NCI-H748 treated with DMSO at 0.1 percent for 48 hours (cell line): ENCODE results near the gene FUT7.
"Not testable (repeated sequence)": the region's sequence is repeated elsewhere in the genome, so short reads cannot be mapped to it uniquely, and the experiment has no call there.

Experiments
- DNase-seq: peaks from one replicate; lab custom pipeline; 2025; lab: John Stamatoyannopoulos, UW

FUT7 gene

GRCh38 chr9:137033481-137033880, 1.6 kb upstream of the FUT7 start:
- DNase-seq, result not testable (repeated sequence)

GRCh38 chr9:137032858-137033257, 970 bp upstream of the FUT7 start:
- DNase-seq, result no peak

DNA sequence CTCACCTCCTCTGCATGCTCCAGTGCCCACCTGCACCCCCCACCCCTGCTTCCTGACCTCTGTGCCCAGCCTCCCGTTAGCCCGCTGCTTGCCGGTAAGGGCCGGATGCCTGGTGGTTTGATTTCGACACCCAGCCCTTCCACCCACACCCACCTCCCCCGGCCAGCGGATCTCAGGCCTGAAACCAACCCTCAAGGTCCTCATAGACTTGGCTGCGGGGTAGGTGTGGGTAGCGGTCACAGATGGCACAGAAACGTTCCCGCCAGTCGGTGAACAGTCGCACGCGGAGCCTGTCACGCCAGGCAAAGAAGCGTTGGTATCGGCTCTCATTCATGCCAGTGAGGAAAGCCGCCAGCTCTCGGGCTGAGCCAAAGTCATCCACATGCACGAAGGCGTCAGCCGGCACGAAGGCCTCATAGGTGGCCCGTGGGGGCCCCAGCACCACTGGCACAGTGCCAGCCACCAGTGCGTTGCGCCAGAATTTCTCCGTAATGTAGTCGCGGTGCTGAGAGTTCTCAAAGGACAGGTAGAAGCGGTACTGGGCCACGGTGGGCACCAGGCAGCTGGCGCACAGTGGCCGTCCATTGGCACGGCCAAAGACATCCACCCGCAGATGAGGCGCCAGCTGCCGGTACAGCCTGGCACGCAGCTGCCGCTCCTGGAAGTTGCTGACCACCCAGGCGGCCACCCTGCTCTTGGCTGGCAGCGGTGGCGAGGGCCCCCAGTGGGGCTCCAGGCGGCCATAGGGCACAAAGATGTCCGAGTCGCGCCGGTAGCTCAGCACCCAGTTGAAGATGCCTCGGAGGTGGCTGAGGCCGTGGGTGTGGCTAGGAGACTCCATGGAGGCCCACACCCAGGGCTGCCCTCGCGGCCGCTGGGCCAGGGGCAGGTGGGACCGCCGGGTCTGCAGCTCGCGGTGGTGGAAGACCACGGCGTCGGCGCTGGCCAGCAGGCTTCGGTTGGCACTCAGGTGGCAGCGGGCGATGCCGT, 1.1 kb downstream of the FUT7 start:
- DNase-seq, result no peak

- DNase-seq, result no peak
Observed at GRCh38 chr9:137030006-137030405, 1.9 kb downstream of the FUT7 start.

DNA sequence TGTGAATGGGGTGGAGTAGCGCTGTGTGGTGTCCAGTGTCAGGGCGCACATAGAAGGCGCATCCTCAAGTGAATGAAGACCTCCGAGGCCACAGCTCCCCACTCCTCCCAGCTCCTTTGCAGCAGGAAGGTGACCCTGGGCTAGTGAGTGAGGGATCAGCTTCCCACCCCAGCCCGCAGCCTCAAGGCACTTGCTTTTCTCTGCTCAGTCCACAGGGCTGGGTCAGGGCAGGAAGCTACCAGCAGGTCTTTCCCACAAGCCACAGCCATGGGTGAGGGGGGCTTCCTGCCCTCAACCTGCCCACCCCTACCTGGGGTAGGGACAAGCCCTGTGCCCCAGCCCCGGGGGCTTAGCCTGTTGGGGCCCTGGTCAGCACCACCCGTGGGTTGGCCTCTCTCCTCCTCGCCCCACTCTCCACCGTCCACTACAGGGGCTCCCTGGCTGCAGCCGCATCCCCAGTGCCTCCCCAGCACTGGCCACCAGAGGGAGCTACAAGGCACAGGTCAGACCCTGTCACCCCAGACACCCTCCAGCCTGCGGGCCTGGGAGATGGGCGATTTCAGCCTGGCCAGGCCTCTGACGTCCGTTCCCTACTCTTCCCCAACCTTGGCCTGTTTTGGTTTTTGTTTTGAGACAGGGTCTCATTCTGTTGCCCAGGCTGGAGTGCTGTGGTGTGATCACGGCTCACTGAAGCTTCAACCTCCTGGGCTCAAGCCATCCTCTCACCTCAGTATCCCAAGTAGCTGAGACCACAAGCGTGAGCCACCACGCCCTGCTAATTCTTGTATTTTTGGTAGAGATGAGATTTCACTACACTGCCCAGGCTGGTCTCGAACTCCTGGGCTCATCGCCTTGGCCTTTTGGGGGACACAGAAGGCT, 2.6 kb downstream of the FUT7 start:
- DNase-seq, result peak; percentile 29

- peak; percentile 29 for DNase-seq
Observed at GRCh38 chr9:137028263-137029057, 3.4 kb downstream of the FUT7 start.

- DNase-seq, result no peak
Observed at GRCh38 chr9:137027369-137028262, 4.3 kb downstream of the FUT7 start, which contains the start of gene ABCA2. ABCA2 (minus strand) TSS chr9:137028237; CDS start chr9:137028140, 97 bp downstream.

- DNase-seq, result no peak
Observed at GRCh38 chr9:137026828-137027227, 5.1 kb downstream of the FUT7 start.

DNA sequence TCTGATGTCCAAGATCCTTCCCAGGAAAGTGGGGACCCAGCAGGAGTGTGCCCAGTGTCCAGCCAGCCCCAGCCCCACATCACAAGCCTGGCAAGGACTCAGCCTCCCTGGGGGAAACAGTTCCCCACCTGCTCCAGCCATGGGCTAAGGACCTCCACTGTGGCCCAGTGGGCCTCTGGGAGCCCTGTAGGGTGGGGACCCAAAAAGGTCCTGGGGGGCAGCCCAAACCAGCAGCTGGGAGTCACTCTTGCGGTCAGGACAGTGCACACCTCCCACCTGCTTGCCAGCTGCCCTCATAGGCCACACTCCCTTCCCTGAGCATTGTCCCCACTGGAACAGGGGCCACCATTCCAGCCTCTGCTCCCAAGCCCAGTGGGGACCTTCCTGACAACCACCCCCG, 5.5 kb downstream of the FUT7 start:
- DNase-seq, result no peak

DNA sequence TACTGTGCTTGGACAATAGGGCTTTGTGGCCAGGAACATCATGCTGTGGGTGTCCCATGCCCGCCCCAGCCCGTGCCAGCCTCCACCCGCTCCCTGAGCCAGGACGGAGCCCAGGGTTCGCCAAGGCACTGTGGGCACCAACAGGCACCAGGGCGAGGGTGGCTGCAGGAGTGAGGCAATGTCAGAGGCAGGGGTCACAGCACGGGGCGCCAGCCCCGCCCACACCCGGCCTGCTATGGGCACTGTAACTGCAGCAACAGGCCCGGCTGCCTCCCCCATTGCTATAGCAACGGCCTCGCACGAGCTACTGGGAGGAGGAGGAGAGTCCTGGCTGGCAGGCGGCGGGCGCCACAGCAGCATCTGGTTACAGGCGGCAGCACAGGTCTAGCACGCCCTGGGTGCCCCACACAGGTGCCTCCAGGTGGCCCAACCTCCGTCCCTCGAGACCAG, 6.3 kb downstream of the FUT7 start:
- peak; percentile 75 for DNase-seq

DNA sequence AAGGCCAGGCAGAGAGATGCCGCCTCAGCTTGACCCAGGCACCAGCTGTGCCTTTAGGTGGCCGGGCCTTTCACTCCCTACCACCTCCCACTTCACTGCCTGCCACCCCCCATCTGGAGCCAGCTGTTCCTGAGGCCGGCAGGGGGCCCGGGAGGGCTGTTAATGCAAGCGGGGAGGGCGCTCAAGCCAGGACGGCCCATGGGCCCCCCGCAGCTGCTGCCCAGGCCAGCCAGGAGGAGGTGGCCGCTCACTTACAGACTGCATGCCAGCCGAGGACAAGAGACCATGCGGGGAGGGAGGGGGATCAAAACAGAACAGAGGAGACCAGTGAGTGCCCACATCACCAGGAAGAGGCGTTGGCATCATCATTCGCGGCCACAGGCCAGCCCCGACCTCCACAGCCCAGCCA, 8.3 kb downstream of the FUT7 start:
- DNase-seq, result no peak

- no peak for DNase-seq
Observed at GRCh38 chr9:137023157-137023556, 8.7 kb downstream of the FUT7 start.

DNA sequence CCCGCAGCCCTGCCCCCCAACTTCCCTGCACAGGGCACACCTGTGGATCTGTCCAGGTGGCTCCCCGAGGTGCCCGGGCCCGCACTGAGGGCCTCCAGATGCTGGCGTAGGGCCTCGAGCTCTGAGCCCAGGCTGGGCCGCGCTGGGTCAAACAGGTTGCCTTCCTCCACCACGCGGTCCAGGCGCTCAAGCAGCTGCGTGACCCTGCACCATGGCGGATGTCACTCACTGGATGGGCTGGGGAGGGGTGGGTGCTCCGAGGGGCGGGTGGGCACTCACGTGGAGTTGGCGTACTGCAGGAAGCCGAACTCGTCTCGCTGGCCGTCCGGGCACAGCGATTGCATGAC, 9.3 kb downstream of the FUT7 start:
- DNase-seq, result no peak

- peak; percentile 41 for DNase-seq
Observed at GRCh38 chr9:137021979-137022661, 9.8 kb downstream of the FUT7 start.

DNA sequence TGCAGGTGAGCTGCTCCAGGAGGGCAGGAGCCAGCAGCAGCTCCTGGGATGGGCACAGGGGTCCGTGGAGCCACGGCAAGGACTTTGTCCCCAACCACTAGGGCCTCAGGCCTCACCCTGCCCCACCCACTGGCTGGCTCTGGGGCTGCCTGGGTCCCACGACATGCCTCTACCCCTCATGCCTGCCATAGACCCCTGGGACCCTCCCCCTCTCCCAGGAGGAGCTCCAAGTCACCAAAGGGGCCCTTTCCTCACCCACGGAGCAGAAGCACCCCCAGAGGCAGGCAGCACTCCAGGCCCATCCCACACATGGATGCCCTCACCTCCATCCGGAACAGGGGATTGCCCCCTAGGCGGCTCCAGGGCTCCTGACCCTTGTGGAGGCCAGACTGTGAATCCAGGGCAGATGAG, 10.3 kb downstream of the FUT7 start:
- no peak for DNase-seq

- DNase-seq, result no peak
Observed at GRCh38 chr9:137020771-137021567, 10.9 kb downstream of the FUT7 start.

DNA sequence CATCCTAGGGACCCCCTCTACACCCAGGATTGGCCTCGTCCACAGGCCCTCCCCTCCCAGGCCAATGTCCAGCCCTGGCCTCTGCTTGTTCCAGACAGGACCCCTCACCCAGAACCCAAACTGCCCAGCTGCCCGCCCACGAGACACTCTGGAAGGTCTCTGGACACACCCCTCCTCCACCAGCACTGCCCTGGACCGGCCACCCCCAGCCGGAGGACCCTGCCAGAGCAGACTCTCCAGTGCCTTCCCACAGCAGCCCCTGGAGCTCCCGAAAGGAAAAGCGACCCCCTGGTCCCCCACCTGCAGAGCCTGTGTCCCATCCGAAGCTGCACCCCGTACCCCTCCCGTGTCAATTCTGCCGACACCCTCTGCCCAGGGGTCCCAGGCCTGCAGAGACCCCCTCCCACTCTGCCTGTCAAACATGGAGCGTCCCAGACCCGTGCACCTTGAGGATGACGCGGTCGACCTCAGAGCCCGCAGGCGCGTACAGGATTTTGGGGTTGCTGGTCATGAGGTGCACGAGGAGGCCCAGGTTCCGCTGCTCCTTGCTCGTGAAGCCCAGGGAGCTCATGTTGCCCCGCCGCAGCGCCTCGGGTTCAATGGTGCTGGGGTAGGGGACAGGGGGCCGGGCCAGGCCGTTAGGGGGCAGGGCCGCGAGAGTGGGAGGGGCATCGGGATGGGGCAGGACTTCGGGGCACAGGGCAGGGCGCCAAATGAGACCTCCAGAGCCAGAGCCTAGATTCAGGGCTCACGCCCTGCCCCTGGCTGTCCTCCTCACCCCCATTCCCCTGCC, 11.8 kb downstream of the FUT7 start:
- no peak for DNase-seq

DNA sequence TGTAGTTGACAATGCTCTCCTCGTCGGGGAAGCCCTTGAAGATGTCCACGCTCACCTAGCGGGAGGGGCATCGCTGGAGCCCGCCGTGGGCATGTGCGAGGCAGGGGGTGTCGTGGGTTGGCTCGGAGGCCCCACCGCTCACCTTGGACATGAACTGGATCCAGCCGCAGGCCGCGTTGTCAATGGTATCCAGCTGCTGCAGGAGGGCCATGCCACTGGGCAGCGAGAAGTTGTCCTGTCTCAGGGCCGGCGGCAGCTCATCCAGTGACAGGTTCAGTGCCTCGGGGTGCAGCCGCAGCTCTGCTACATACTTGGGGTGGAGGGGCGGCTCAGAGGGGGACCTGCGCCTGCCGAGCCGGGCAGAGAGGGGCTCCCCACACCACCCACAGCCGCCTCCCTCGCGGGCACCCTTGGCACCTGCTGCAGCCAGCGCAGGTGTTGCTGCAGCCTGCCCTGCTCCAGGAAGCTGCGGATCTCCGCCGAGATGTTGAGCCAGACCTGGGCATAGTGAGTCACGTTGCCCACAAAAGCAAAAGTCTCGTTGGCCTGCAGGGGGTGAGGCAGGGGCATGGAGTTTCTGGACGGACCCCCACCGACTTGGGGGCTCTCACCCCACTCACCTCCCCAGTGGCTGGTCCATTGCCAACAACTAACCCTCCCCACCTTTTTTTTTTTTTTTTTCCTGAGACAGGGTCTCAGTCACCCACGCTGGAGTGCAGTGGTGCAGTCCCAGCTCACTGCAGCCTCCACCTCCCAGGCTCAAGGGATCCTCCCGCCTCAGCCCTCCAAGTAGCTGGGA, 12.9 kb downstream of the FUT7 start:
- no peak for DNase-seq
